Measurements from ENCODE around the gene GOLGA3.
"Not testable (repeated sequence)": the region's sequence is repeated elsewhere in the genome, so short reads cannot be mapped to it uniquely, and the experiment has no call there.

The GOLGA3 gene

DNA sequence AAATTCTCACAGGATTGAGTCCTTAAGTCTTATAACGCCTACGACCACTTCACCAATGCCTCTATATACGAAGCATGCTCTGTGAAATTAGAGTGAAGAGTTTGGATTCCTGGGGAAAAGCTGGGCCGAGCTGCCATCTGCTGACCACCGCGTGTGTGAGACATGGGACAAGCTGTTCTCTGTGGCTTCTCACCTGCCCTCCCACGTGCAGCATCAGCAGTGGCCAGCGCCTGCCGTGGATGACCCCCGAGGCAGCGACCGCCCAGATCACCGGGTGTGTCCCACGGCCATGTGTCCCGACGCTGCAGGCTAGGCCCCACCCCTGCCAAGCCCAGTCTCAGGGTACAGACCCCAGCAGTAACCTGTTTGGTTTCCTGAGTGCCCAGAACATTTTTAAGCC lies 21.6 kb upstream of the GOLGA3 start:
- Histone ChIP-seq H4K8ac (ENCODE audit: low read depth, low read length) (no peak overlapping the region), H3K18ac (ENCODE audit: low read length) (no peak overlapping the region), H3K4me2 (ENCODE audit: insufficient read depth, low read length, poor library complexity, severe bottlenecking) (no peak overlapping the region), H3K4ac (ENCODE audit: low read length) (no peak overlapping the region), H2BK15ac (ENCODE audit: low read length) (no peak overlapping the region), H3K4me1 (ENCODE audit: control insufficient read depth in 2 of 2, insufficient read depth in 1 of 2, low read depth in 1 of 2, low read length in 2 of 2) (no peaks in the 10 kb centered on the region), H4K91ac (ENCODE audit: low read depth, low read length, poor library complexity) (no peak overlapping the region), H3K36me3 (replicated peaks in 1 of 2; ENCODE audit: control insufficient read depth in 2 of 2, insufficient read depth in 2 of 2, low read length in 2 of 2) (peaks cover 29 to 72% of the 10 kb centered on the region in 2 donors), H2BK5ac (ENCODE audit: low read length) (no peak overlapping the region), H3K27me3 (ENCODE audit: control insufficient read depth in 3 of 3, insufficient read depth in 3 of 3, low read depth in 1 of 3, low read length in 3 of 3) (no peaks in the 10 kb centered on the region), H2AK5ac (ENCODE audit: low read depth, low read length) (no peak overlapping the region), H2BK12ac (ENCODE audit: low read length) (no peak overlapping the region), H3K4me3 (ENCODE audit: low read length in 2 of 2) (no peak overlapping the region), H3K79me1 (ENCODE audit: low read depth, low read length) (peaks cover 2% of the 10 kb centered on the region), H3K9me3 (replicated peaks in 1 of 2; ENCODE audit: control insufficient read depth in 2 of 2, insufficient read depth in 1 of 2, low read depth in 1 of 2, low read length in 2 of 2) (peaks cover 0 to 2% of the 10 kb centered on the region in 2 donors), H2BK120ac (ENCODE audit: low read depth, low read length) (no peak overlapping the region), H3K9ac (ENCODE audit: low read depth, low read length, poor library complexity) (no peak overlapping the region), H2AFZ (ENCODE audit: low read length) (no peak overlapping the region), H3K14ac (ENCODE audit: low read length) (no peak overlapping the region), H3K23ac (ENCODE audit: low read depth, low read length, poor library complexity) (no peak overlapping the region), H3K27ac (replicated peaks; ENCODE audit: low read length) (no peak overlapping the region)
- no peak for DNase-seq (ENCODE audit: low spot score)
- no CpG with 5 or more reads among the region's 16 CpGs for WGBS, 2 donors (ENCODE audit: extremely low coverage in 2 of 2, insufficient read length in 2 of 2, insufficient replicate concordance in 1 of 2)

DNA sequence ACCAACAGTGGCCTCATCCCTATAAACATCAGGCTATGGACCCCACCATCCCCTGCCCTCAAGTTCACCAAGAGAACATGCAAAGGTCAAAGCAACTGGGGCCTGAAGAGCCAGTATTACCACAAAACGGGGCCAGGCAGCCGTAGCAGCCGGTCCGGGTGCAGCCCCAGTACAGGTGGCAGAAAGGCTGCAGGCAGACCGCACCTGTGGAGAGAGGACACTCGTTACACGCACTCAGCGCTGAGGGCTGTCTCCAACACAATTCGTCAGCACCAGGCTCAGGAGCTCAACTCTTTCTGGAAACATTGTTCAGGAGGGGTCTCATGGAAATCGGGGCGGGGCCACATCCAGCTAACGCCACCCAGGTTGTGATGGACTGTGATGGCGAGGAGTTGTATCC lies 19.9 kb upstream of the GOLGA3 start:
- DNase-seq (ENCODE audit: low spot score) = no peak
- H3K27me3 ChIP-seq (ENCODE audit: control insufficient read depth in 3 of 3, insufficient read depth in 3 of 3, low read depth in 1 of 3, low read length in 3 of 3) = no peaks in the 10 kb centered on the region
- H3K18ac ChIP-seq (ENCODE audit: low read length) = no peak overlapping the region
- H2BK15ac ChIP-seq (ENCODE audit: low read length) = no peak overlapping the region
- no peak overlapping the region for H3K9ac ChIP-seq (ENCODE audit: low read depth, low read length, poor library complexity)
- no peak overlapping the region for H3K27ac ChIP-seq (replicated peaks; ENCODE audit: low read length)
- H2BK120ac ChIP-seq (ENCODE audit: low read depth, low read length) = no peak overlapping the region
- no peak overlapping the region for H3K4ac ChIP-seq (ENCODE audit: low read length)
- H2AFZ ChIP-seq (ENCODE audit: low read length) = no peak overlapping the region
- no peak overlapping the region for H4K91ac ChIP-seq (ENCODE audit: low read depth, low read length, poor library complexity)
- H3K4me1 ChIP-seq (ENCODE audit: control insufficient read depth in 2 of 2, insufficient read depth in 1 of 2, low read depth in 1 of 2, low read length in 2 of 2) = no peaks in the 10 kb centered on the region
- H3K14ac ChIP-seq (ENCODE audit: low read length) = no peak overlapping the region
- peaks cover 2% of the 10 kb centered on the region for H3K79me1 ChIP-seq (ENCODE audit: low read depth, low read length)
- H3K9me3 ChIP-seq (replicated peaks in 1 of 2; ENCODE audit: control insufficient read depth in 2 of 2, insufficient read depth in 1 of 2, low read depth in 1 of 2, low read length in 2 of 2) = peaks cover 0 to 2% of the 10 kb centered on the region in 2 donors
- H3K4me2 ChIP-seq (ENCODE audit: insufficient read depth, low read length, poor library complexity, severe bottlenecking) = no peak overlapping the region
- no peak overlapping the region for H3K4me3 ChIP-seq (ENCODE audit: low read length in 2 of 2)
- peaks cover 24 to 62% of the 10 kb centered on the region in 2 donors for H3K36me3 ChIP-seq (replicated peaks in 1 of 2; ENCODE audit: control insufficient read depth in 2 of 2, insufficient read depth in 2 of 2, low read length in 2 of 2)
- no peak overlapping the region for H2AK5ac ChIP-seq (ENCODE audit: low read depth, low read length)
- H4K8ac ChIP-seq (ENCODE audit: low read depth, low read length) = no peak overlapping the region
- no CpG with 5 or more reads among the region's 13 CpGs for WGBS, 2 donors (ENCODE audit: extremely low coverage in 2 of 2, insufficient read length in 2 of 2, insufficient replicate concordance in 1 of 2)
- H3K23ac ChIP-seq (ENCODE audit: low read depth, low read length, poor library complexity) = no peak overlapping the region
- H2BK12ac ChIP-seq (ENCODE audit: low read length) = no peak overlapping the region
- H2BK5ac ChIP-seq (ENCODE audit: low read length) = no peak overlapping the region

DNA sequence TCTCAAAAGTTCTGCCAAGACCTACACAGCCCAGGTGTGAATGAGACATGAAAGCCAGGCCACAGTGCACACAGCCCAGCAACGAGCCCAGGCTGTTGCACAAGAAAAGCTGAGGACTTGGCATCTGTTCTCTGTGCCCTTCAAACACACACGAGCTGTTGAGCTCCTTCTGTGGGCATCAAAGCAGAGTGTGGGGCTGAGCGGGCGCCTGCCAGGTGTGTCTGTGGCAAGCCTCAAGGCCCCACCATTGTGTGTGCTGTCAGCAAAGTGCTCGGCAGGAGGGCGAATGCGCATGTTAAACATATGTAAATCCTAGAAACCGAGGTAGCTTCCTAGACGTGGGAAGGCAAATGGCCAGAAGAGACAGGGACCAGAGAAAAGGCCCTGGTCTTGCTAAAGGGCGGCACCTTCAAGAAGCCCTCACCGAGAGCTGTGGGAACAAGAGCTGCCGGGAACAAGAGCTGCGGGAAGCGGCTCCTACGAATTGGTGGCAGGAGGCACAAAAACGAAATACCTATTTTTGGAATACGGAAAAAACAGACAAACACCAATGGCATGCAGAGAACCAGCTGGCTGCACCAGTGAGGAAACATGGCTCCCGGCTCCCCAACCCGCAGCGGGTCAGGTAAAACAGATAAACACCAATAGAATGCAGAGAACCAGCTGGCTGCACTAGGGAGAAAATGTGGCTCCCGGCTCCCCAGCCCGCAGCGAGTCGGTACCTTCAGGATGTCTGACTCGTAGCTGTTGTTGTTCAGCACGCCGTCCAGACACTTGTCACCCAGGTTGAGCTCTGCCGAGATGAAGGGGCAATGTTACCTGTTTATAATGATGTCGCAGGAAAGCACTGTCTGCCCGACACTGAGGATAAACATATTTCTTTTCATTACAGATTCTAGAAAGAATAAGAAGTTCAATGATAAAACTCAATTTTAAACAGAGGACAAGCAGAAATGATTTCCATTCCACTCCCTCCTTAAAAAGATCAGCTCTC lies 19.0 kb upstream of the GOLGA3 start:
- no peak overlapping the region for H4K91ac ChIP-seq (ENCODE audit: low read depth, low read length, poor library complexity)
- no peak overlapping the region for H3K18ac ChIP-seq (ENCODE audit: low read length)
- H3K79me1 ChIP-seq (ENCODE audit: low read depth, low read length) = peaks cover 2% of the 10 kb centered on the region
- H3K4me1 ChIP-seq (ENCODE audit: control insufficient read depth in 2 of 2, insufficient read depth in 1 of 2, low read depth in 1 of 2, low read length in 2 of 2) = no peaks in the 10 kb centered on the region
- H3K36me3 ChIP-seq (replicated peaks in 1 of 2; ENCODE audit: control insufficient read depth in 2 of 2, insufficient read depth in 2 of 2, low read length in 2 of 2) = peaks cover 20 to 61% of the 10 kb centered on the region in 2 donors
- H3K9ac ChIP-seq (ENCODE audit: low read depth, low read length, poor library complexity) = no peak overlapping the region
- no peak overlapping the region for H3K4ac ChIP-seq (ENCODE audit: low read length)
- H2BK15ac ChIP-seq (ENCODE audit: low read length) = no peak overlapping the region
- peaks cover 0 to 2% of the 10 kb centered on the region in 2 donors for H3K9me3 ChIP-seq (replicated peaks in 1 of 2; ENCODE audit: control insufficient read depth in 2 of 2, insufficient read depth in 1 of 2, low read depth in 1 of 2, low read length in 2 of 2)
- no peak overlapping the region for H2AFZ ChIP-seq (ENCODE audit: low read length)
- no peak overlapping the region for H2BK120ac ChIP-seq (ENCODE audit: low read depth, low read length)
- H3K27me3 ChIP-seq (ENCODE audit: control insufficient read depth in 3 of 3, insufficient read depth in 3 of 3, low read depth in 1 of 3, low read length in 3 of 3) = no peaks in the 10 kb centered on the region
- H2AK5ac ChIP-seq (ENCODE audit: low read depth, low read length) = no peak overlapping the region
- no peak overlapping the region for H4K8ac ChIP-seq (ENCODE audit: low read depth, low read length)
- no peak overlapping the region for H3K27ac ChIP-seq (replicated peaks; ENCODE audit: low read length)
- no peak for DNase-seq (ENCODE audit: low spot score)
- H3K14ac ChIP-seq (ENCODE audit: low read length) = no peak overlapping the region
- no peak overlapping the region for H2BK12ac ChIP-seq (ENCODE audit: low read length)
- no peak overlapping the region for H2BK5ac ChIP-seq (ENCODE audit: low read length)
- no CpG with 5 or more reads among the region's 30 CpGs for WGBS, 2 donors (ENCODE audit: extremely low coverage in 2 of 2, insufficient read length in 2 of 2, insufficient replicate concordance in 1 of 2)
- no peak overlapping the region for H3K23ac ChIP-seq (ENCODE audit: low read depth, low read length, poor library complexity)
- H3K4me2 ChIP-seq (ENCODE audit: insufficient read depth, low read length, poor library complexity, severe bottlenecking) = no peak overlapping the region
- H3K4me3 ChIP-seq (ENCODE audit: low read length in 2 of 2) = no peak overlapping the region

GRCh38 chr12:132844681-132845080 lies 16.0 kb upstream of the GOLGA3 start:
- H3K4me3 ChIP-seq (ENCODE audit: low read length in 2 of 2); H3K79me1 ChIP-seq (ENCODE audit: low read depth, low read length); DNase-seq (ENCODE audit: low spot score); H3K4me2 ChIP-seq (ENCODE audit: insufficient read depth, low read length, poor library complexity, severe bottlenecking); H4K91ac ChIP-seq (ENCODE audit: low read depth, low read length, poor library complexity); H2AFZ ChIP-seq (ENCODE audit: low read length); H3K9me3 ChIP-seq (replicated peaks in 1 of 2; ENCODE audit: control insufficient read depth in 2 of 2, insufficient read depth in 1 of 2, low read depth in 1 of 2, low read length in 2 of 2); H4K8ac ChIP-seq (ENCODE audit: low read depth, low read length); H2AK5ac ChIP-seq (ENCODE audit: low read depth, low read length); H2BK12ac ChIP-seq (ENCODE audit: low read length); H3K18ac ChIP-seq (ENCODE audit: low read length); H3K27me3 ChIP-seq (ENCODE audit: control insufficient read depth in 3 of 3, insufficient read depth in 3 of 3, low read depth in 1 of 3, low read length in 3 of 3); H3K23ac ChIP-seq (ENCODE audit: low read depth, low read length, poor library complexity); H3K14ac ChIP-seq (ENCODE audit: low read length); H2BK5ac ChIP-seq (ENCODE audit: low read length); H3K4ac ChIP-seq (ENCODE audit: low read length); H2BK15ac ChIP-seq (ENCODE audit: low read length); H2BK120ac ChIP-seq (ENCODE audit: low read depth, low read length); H3K4me1 ChIP-seq (ENCODE audit: control insufficient read depth in 2 of 2, insufficient read depth in 1 of 2, low read depth in 1 of 2, low read length in 2 of 2); H3K27ac ChIP-seq (replicated peaks; ENCODE audit: low read length); H3K9ac ChIP-seq (ENCODE audit: low read depth, low read length, poor library complexity): not testable (repeated sequence)
- peaks cover 23 to 67% of the 10 kb centered on the region in 2 donors for H3K36me3 ChIP-seq (replicated peaks in 1 of 2; ENCODE audit: control insufficient read depth in 2 of 2, insufficient read depth in 2 of 2, low read length in 2 of 2)
- WGBS, 2 donors (ENCODE audit: extremely low coverage in 2 of 2, insufficient read length in 2 of 2, insufficient replicate concordance in 1 of 2) = no CpG with 5 or more reads among the region's 11 CpGs

All from neuronal stem cell (in vitro differentiated cells).